RWPE2 (cell line): ENCODE data around the gene CTBP2.

Experiments used
- ATAC-seq: fragments of 200-7000 bp; cut with Tn5 transposase; 3 replicates; pipeline ENCODE4 v1.9.1; 2021; ENCODE audit warnings: low read depth
- DNase-seq: peaks from one replicate; pipeline ENCODE4 v3.0.0-alpha.2; 2020; ENCODE audit warnings: low spot score
- H3K27ac ChIP-seq: fragments of 450-650 bp; 2 replicates; pipeline ENCODE4 v1.5.1; 2017; ENCODE audit warnings: mild to moderate bottlenecking; ENCODE audit not compliant: poor library complexity, severe bottlenecking
- H3K27me3 ChIP-seq: fragments of 250-450 bp; sonication (Bioruptor Pico); 2 replicates; pipeline ENCODE4 v1.5.1; 2021; ENCODE audit warnings: mild to moderate bottlenecking, moderate library complexity; ENCODE audit not compliant: insufficient read depth, poor library complexity, severe bottlenecking
- H3K36me3 ChIP-seq: fragments of 250-450 bp; sonication (Bioruptor Pico); 2 replicates; pipeline ENCODE4 v1.5.1; 2020; ENCODE audit warnings: low read depth, mild to moderate bottlenecking, moderate library complexity
- H3K4me1 ChIP-seq: fragments of 250-450 bp; sonication (Bioruptor Pico); 2 replicates; pipeline ENCODE4 v1.5.1; 2021; ENCODE audit warnings: mild to moderate bottlenecking, moderate library complexity; ENCODE audit not compliant: insufficient read depth, poor library complexity, severe bottlenecking
- H3K4me3 ChIP-seq: fragments of 250-450 bp; sonication (Bioruptor Pico); 2 replicates; pipeline ENCODE4 v1.5.1; 2021; ENCODE audit warnings: mild to moderate bottlenecking, moderate library complexity; ENCODE audit not compliant: severe bottlenecking
- H3K9me3 ChIP-seq: fragments of 250-450 bp; sonication (Bioruptor Pico); 2 replicates; pipeline ENCODE4 v1.5.1; 2021; ENCODE audit warnings: mild to moderate bottlenecking, moderate library complexity; ENCODE audit not compliant: severe bottlenecking
- CTCF ChIP-seq: fragments of 450-650 bp; IDR thresholded peaks from one replicate; pipeline ENCODE4 v1.5.1; 2017; ENCODE audit warnings: mild to moderate bottlenecking, moderate library complexity; ENCODE audit not compliant: poor library complexity, severe bottlenecking

Gene CTBP2

GRCh38 chr10:125043841-125044658 lies 116.3 kb downstream of the CTBP2 start:
- Histone ChIP-seq H3K4me1 (peaks cover 38% of the 10 kb centered on the region), H3K27me3 (no peaks in the 10 kb centered on the region), H3K4me3 (no peak overlapping the region), H3K9me3 (no peaks in the 10 kb centered on the region), H3K27ac (peak overlapping the region; percentile 68), H3K36me3 (peaks cover 25% of the 10 kb centered on the region; the same call in 1 of the 2 replicates)
- no peak for TF ChIP-seq CTCF
- DNase-seq = no peak
- ATAC-seq = no peak

GRCh38 chr10:125041856-125042506 lies 118.4 kb downstream of the CTBP2 start:
- TF ChIP-seq CTCF = no peak
- ATAC-seq (no peak), DNase-seq (no peak)
- Histone ChIP-seq H3K4me1 (peaks cover 46% of the 10 kb centered on the region), H3K27ac (no peak overlapping the region), H3K27me3 (no peaks in the 10 kb centered on the region), H3K36me3 (peaks cover 32% of the 10 kb centered on the region), H3K4me3 (no peak overlapping the region), H3K9me3 (no peaks in the 10 kb centered on the region)

GRCh38 chr10:125039354-125039769 lies 121.0 kb downstream of the CTBP2 start:
- no peaks in the 10 kb centered on the region for H3K27me3 ChIP-seq
- no peak overlapping the region for H3K4me3 ChIP-seq
- peak overlapping the region; percentile 76 for H3K27ac ChIP-seq
- no peaks in the 10 kb centered on the region for H3K9me3 ChIP-seq
- H3K4me1 ChIP-seq = peaks cover 46% of the 10 kb centered on the region
- H3K36me3 ChIP-seq = peaks cover 35% of the 10 kb centered on the region
- no peak for TF ChIP-seq CTCF
- DNase-seq (no peak), ATAC-seq (no peak)

- Histone ChIP-seq H3K27ac (peak overlapping the region; percentile 76), H3K4me3 (no peak overlapping the region), H3K36me3 (peaks cover 41% of the 10 kb centered on the region), H3K9me3 (no peaks in the 10 kb centered on the region), H3K4me1 (peaks cover 46% of the 10 kb centered on the region), H3K27me3 (no peaks in the 10 kb centered on the region)
- DNase-seq (no peak), ATAC-seq (peak; percentile 26; the same call in 1 of the 3 replicates)
- TF ChIP-seq CTCF = peak; percentile 37
Observed at GRCh38 chr10:125038637-125039036, 121.7 kb downstream of the CTBP2 start.
